ENCODE results near the gene GPR52.

Gene GPR52

DNA sequence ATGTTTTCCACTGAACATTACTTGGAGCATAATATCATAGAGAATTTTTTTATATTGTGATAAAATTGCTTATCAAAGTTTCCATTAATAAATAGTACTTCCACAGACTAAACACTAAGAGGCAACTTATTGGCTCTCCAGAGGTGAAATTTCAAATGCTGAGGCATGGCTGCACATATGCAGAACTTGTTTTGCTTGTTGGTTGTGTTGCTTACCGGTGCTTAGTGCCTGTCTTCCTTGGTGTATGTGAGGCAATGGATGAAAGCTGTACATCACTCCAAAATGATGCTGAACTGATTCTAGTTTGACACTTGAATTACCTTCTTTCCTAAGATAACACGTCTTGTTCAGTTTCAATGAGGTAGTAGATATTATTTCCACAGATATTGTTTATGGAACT, 29.8 kb upstream of the GPR52 start:
- Histone ChIP-seq H3K4me1 (ENCODE audit: insufficient read depth, low read length) (no peaks in the 10 kb centered on the region), H3K27ac (ENCODE audit: low read length) (no peak overlapping the region), H3K4me3 (ENCODE audit: low read length) (no peak overlapping the region), H3K9me3 (ENCODE audit: insufficient read depth, low read depth, low read length) (no peaks in the 10 kb centered on the region), H3K36me3 (ENCODE audit: insufficient read depth, low read depth, low read length) (no peaks in the 10 kb centered on the region), H3K27me3 (ENCODE audit: insufficient read depth, low read length) (no peaks in the 10 kb centered on the region), H3K9ac (ENCODE audit: low read depth, low read length) (no peak overlapping the region)

DNA sequence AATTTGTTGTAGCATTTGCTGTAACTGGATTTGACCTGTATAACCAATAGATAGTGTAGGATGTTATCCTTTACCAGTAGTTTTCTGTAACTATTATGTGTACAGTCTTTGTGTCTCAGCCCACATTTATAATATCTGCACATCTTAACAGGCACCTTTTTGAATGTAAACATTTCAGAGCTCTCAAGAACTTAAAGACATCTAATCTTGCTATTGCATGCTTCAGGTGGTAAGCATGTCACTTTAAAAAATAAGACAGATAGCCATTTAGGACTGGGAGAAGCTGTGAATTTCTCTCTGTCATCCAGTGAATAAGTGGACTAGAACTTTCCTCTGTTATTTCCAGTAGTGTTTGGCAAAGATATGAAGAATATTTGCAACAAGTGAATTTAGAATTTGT, 22.6 kb upstream of the GPR52 start:
- H3K9ac ChIP-seq (ENCODE audit: low read depth, low read length) = no peak overlapping the region
- no peak overlapping the region for H3K4me3 ChIP-seq (ENCODE audit: low read length)
- H3K27me3 ChIP-seq (ENCODE audit: insufficient read depth, low read length) = no peaks in the 10 kb centered on the region
- no peaks in the 10 kb centered on the region for H3K9me3 ChIP-seq (ENCODE audit: insufficient read depth, low read depth, low read length)
- H3K4me1 ChIP-seq (ENCODE audit: insufficient read depth, low read length) = no peaks in the 10 kb centered on the region
- H3K36me3 ChIP-seq (ENCODE audit: insufficient read depth, low read depth, low read length) = no peaks in the 10 kb centered on the region
- H3K27ac ChIP-seq (ENCODE audit: low read length) = no peak overlapping the region

DNA sequence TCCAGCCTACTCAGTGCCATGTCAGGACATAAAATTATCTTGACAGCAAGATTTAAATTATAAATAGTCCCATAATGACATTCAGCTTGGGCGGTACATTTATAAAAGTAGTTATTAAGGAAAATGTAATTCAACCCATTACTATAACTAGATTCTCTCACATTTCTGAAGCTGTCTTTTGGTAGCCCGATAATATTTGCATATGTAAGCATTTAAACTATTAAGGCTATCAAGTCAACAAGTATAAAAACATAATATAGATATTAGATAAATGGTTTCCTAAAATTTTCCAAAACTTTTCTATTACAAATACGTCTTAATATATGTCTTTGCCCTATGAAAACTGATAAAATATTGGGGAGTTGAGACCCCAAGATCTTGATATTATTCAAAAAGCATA, 21.6 kb upstream of the GPR52 start:
- H3K27ac ChIP-seq (ENCODE audit: low read length) = no peak overlapping the region
- no peaks in the 10 kb centered on the region for H3K27me3 ChIP-seq (ENCODE audit: insufficient read depth, low read length)
- H3K9me3 ChIP-seq (ENCODE audit: insufficient read depth, low read depth, low read length) = no peaks in the 10 kb centered on the region
- no peak overlapping the region for H3K9ac ChIP-seq (ENCODE audit: low read depth, low read length)
- H3K4me1 ChIP-seq (ENCODE audit: insufficient read depth, low read length) = no peaks in the 10 kb centered on the region
- H3K36me3 ChIP-seq (ENCODE audit: insufficient read depth, low read depth, low read length) = no peaks in the 10 kb centered on the region
- no peak overlapping the region for H3K4me3 ChIP-seq (ENCODE audit: low read length)

DNA sequence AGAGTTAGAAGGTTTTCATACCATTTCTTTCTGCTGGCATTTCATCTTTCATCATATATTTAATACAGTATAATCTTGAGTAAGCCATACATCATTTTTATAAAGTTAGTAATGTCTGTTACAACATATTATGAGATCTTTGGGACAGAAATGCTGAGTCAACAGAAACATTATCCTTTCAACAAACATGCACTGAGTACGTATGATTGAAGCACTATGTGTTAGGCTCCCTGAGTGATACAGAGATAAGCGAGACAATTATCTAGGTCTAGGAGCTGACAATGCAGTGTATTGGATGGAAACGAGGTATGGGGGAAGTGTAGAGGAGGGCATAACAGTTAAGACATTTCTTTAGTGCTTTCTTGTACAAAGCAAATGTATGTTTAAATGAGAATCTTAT, 19.7 kb upstream of the GPR52 start:
- no peaks in the 10 kb centered on the region for H3K9me3 ChIP-seq (ENCODE audit: insufficient read depth, low read depth, low read length)

DNA sequence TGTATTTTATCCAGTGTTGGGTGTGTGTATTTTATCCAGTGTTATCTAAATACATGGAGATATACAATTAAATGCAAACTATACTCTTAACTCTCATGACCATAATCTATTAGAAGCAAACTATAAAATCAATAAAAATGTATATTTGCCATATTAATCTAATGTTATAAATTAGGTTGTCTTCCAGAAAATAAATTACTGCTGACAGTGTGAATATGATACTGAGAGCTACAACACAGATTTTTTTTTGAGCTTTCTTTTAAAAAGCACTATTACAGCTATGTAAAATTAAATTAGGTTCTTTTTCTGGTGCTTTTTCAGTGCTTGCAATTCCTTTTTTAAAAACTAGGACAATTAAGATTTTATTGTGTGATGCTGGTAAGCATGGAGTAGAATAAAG, 19.0 kb upstream of the GPR52 start:
- Histone ChIP-seq H3K9ac (ENCODE audit: low read depth, low read length) (no peak overlapping the region), H3K4me3 (ENCODE audit: low read length) (no peak overlapping the region), H3K9me3 (ENCODE audit: insufficient read depth, low read depth, low read length) (no peaks in the 10 kb centered on the region), H3K36me3 (ENCODE audit: insufficient read depth, low read depth, low read length) (no peaks in the 10 kb centered on the region), H3K27me3 (ENCODE audit: insufficient read depth, low read length) (no peaks in the 10 kb centered on the region), H3K27ac (ENCODE audit: low read length) (no peak overlapping the region), H3K4me1 (ENCODE audit: insufficient read depth, low read length) (no peaks in the 10 kb centered on the region)

More for the DNA sequence above, 19.7 kb upstream of the GPR52 start:
- no peaks in the 10 kb centered on the region for H3K4me1 ChIP-seq (ENCODE audit: insufficient read depth, low read length)
- H3K4me3 ChIP-seq (ENCODE audit: low read length) = no peak overlapping the region
- H3K36me3 ChIP-seq (ENCODE audit: insufficient read depth, low read depth, low read length) = no peaks in the 10 kb centered on the region
- no peak overlapping the region for H3K27ac ChIP-seq (ENCODE audit: low read length)
- H3K9ac ChIP-seq (ENCODE audit: low read depth, low read length) = no peak overlapping the region
- no peaks in the 10 kb centered on the region for H3K27me3 ChIP-seq (ENCODE audit: insufficient read depth, low read length)

DNA sequence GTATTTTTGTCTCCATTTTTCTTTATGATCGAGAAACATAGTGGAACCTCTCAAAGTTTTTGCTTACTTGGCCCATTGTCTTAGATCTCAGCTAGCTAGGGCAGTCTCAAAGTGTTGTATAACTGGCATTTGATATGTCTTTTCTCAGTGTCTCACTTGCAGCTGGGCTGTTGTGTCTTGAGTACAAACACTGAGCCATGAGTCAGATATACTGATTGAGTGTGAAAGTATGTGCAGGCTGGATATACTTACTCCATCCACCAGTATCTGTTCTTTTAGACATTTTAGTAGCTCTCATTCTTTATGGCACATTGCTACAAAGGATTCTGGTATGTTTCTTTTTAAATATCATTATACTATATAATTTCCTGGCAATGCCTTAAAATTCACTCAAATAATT, 14.3 kb upstream of the GPR52 start:
- Histone ChIP-seq H3K9me3 (ENCODE audit: insufficient read depth, low read depth, low read length) (peaks cover 3% of the 10 kb centered on the region; the same call in 1 of the 2 replicates), H3K9ac (ENCODE audit: low read depth, low read length) (no peak overlapping the region), H3K4me3 (ENCODE audit: low read length) (no peak overlapping the region), H3K36me3 (ENCODE audit: insufficient read depth, low read depth, low read length) (no peaks in the 10 kb centered on the region), H3K4me1 (ENCODE audit: insufficient read depth, low read length) (no peaks in the 10 kb centered on the region), H3K27me3 (ENCODE audit: insufficient read depth, low read length) (no peaks in the 10 kb centered on the region), H3K27ac (ENCODE audit: low read length) (no peak overlapping the region)

DNA sequence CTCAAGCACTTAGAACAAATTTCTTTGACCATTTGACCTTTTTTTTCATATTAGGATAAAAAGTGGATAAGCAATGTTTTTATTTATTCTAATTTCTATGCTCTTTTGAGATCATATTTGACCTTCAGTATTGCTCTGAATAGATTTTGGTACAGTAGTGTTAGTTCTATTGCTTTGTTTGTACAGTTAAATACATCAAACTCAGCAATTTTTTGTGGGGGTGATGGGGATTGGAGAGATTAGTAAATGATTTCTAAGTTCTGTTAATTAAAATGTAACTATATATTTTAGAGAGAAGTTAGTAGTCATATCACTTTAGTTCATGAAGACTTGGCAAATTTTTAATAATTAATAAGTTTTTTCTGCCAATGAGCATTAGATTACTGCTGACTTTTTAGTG, 2.4 kb upstream of the GPR52 start:
- Histone ChIP-seq H3K36me3 (ENCODE audit: insufficient read depth, low read depth, low read length) (no peaks in the 10 kb centered on the region), H3K4me3 (ENCODE audit: low read length) (no peak overlapping the region), H3K9me3 (ENCODE audit: insufficient read depth, low read depth, low read length) (no peaks in the 10 kb centered on the region), H3K9ac (ENCODE audit: low read depth, low read length) (no peak overlapping the region), H3K27me3 (ENCODE audit: insufficient read depth, low read length) (no peaks in the 10 kb centered on the region), H3K27ac (ENCODE audit: low read length) (no peak overlapping the region), H3K4me1 (ENCODE audit: insufficient read depth, low read length) (peaks cover 11% of the 10 kb centered on the region; the same call in 1 of the 2 replicates)

DNA sequence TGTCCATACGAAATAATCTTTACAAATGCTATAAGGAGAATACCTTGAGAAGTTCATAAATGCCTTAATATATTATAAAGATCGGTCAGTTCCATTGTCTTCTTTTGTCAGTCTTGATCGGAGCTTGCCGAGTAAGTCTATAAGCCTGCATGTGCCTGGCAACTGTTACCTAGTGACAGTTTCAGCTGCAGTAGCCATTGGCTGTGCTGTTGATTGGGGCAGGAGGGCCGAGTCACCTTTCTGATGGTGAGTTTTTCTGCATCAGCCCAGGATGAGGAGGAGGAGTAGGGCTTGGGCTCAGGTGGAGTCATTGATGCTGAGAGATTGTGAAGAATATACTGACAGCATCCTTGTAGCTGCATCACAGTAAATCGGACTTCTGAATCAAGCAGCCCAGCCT, 1.9 kb upstream of the GPR52 start:
- no peak overlapping the region for H3K9ac ChIP-seq (ENCODE audit: low read depth, low read length)
- peaks cover 14% of the 10 kb centered on the region; the same call in 1 of the 2 replicates for H3K4me1 ChIP-seq (ENCODE audit: insufficient read depth, low read length)
- no peak overlapping the region for H3K4me3 ChIP-seq (ENCODE audit: low read length)
- H3K27me3 ChIP-seq (ENCODE audit: insufficient read depth, low read length) = no peaks in the 10 kb centered on the region
- H3K9me3 ChIP-seq (ENCODE audit: insufficient read depth, low read depth, low read length) = no peaks in the 10 kb centered on the region
- H3K27ac ChIP-seq (ENCODE audit: low read length) = no peak overlapping the region
- H3K36me3 ChIP-seq (ENCODE audit: insufficient read depth, low read depth, low read length) = no peaks in the 10 kb centered on the region

DNA sequence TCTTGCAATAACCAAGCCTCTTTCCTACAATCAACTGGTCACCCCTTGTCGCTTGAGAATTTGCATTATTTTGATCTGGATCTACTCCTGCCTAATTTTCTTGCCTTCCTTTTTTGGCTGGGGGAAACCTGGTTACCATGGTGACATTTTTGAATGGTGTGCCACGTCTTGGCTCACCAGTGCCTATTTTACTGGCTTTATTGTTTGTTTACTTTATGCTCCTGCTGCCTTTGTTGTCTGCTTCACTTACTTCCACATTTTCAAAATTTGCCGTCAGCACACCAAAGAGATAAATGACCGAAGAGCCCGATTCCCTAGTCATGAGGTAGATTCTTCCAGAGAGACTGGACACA, 743 bp downstream of the GPR52 start:
- H3K27ac ChIP-seq (ENCODE audit: low read length) = no peak overlapping the region
- H3K9ac ChIP-seq (ENCODE audit: low read depth, low read length) = no peak overlapping the region
- H3K4me1 ChIP-seq (ENCODE audit: insufficient read depth, low read length) = peaks cover 14% of the 10 kb centered on the region; the same call in 1 of the 2 replicates

DNA sequence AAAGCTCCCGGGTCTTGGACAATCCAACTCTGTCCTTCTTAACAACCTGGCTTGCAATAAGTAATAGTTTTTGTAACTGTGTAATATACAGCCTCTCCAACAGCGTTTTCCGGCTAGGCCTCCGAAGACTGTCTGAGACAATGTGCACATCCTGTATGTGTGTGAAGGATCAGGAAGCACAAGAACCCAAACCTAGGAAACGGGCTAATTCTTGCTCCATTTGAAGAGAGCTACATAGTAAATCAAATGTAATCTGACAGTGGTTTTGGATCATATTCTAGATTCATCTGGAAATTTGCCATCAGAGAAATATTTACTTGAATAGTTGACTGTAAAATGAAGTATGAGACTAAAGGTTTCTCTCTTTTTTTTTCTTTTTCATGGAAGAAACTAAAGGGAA, 1.2 kb downstream of the GPR52 start:
- H3K36me3 ChIP-seq (ENCODE audit: insufficient read depth, low read depth, low read length) = no peaks in the 10 kb centered on the region
- no peak overlapping the region for H3K27ac ChIP-seq (ENCODE audit: low read length)
- no peaks in the 10 kb centered on the region for H3K27me3 ChIP-seq (ENCODE audit: insufficient read depth, low read length)
- no peak overlapping the region for H3K4me3 ChIP-seq (ENCODE audit: low read length)
- H3K9me3 ChIP-seq (ENCODE audit: insufficient read depth, low read depth, low read length) = no peaks in the 10 kb centered on the region
- no peak overlapping the region for H3K9ac ChIP-seq (ENCODE audit: low read depth, low read length)
- H3K4me1 ChIP-seq (ENCODE audit: insufficient read depth, low read length) = peaks cover 14% of the 10 kb centered on the region; the same call in 1 of the 2 replicates

More for the DNA sequence above, 743 bp downstream of the GPR52 start:
- Histone ChIP-seq H3K36me3 (ENCODE audit: insufficient read depth, low read depth, low read length) (no peaks in the 10 kb centered on the region), H3K4me3 (ENCODE audit: low read length) (no peak overlapping the region), H3K27me3 (ENCODE audit: insufficient read depth, low read length) (no peaks in the 10 kb centered on the region), H3K9me3 (ENCODE audit: insufficient read depth, low read depth, low read length) (no peaks in the 10 kb centered on the region)

DNA sequence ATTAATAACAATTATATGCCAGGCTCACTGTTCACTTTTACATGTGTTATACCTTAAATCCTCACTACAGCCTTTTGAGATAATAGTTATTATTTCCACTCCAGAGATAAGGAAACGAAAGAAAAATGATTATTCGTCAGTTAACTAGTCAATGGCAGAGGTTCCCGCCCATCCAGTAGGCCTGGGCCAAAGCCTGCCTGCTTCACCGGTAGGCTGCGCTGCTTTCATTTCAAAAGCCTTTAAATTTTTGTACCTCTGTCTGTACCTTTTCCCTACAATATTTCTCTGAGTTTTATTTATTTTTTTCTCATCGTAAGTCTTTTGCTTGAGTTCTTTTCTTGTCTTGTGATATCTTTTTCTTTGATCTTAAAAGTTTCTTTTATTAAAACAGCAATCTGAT, 3.6 kb downstream of the GPR52 start:
- Histone ChIP-seq H3K27me3 (ENCODE audit: insufficient read depth, low read length) (no peaks in the 10 kb centered on the region), H3K9me3 (ENCODE audit: insufficient read depth, low read depth, low read length) (no peaks in the 10 kb centered on the region), H3K27ac (ENCODE audit: low read length) (no peak overlapping the region), H3K4me3 (ENCODE audit: low read length) (no peak overlapping the region), H3K36me3 (ENCODE audit: insufficient read depth, low read depth, low read length) (no peaks in the 10 kb centered on the region), H3K9ac (ENCODE audit: low read depth, low read length) (no peak overlapping the region), H3K4me1 (ENCODE audit: insufficient read depth, low read length) (peaks cover 14% of the 10 kb centered on the region; the same call in 1 of the 2 replicates)

DNA sequence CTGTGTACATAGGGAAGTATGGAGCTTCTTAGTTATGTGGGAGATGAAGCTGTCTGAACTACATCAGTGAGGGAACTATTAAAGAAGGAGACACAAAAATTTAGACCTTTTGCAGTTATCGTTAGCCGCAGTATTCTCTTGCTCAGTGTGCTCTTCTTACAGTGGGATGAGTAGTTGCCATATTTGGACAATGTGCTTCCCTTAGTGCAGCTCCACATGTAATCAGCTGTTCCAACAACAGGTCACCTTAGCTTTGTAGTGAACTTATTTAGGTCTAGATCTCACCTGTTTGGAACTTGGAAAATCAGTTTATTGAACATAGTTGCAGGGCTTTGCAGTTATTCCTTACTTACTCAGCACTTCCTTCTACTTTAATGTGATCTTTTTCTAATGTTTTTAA, 18.1 kb downstream of the GPR52 start:
- no peaks in the 10 kb centered on the region for H3K36me3 ChIP-seq (ENCODE audit: insufficient read depth, low read depth, low read length)
- H3K4me1 ChIP-seq (ENCODE audit: insufficient read depth, low read length) = no peaks in the 10 kb centered on the region
- H3K27me3 ChIP-seq (ENCODE audit: insufficient read depth, low read length) = no peaks in the 10 kb centered on the region
- no peak overlapping the region for H3K4me3 ChIP-seq (ENCODE audit: low read length)
- H3K9me3 ChIP-seq (ENCODE audit: insufficient read depth, low read depth, low read length) = no peaks in the 10 kb centered on the region
- H3K9ac ChIP-seq (ENCODE audit: low read depth, low read length) = no peak overlapping the region
- no peak overlapping the region for H3K27ac ChIP-seq (ENCODE audit: low read length)

DNA sequence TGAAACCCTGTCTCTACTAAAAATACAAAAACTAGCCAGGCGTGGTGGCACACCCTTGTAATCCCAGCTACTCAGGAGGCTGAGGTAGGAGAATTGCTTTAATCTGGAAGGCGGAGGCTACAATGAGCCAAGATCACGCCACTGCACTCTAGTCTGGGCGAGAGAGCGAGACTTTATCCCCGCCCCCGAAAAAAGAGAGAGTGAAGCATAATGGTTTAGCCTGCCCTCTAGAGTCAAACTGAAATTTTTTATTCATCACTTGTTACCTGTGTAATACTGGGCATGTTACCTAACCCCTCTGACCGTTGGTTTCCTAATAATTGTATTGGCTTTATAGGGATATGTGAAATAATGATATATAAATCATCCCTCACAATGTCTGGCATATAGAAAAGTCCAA, 18.8 kb downstream of the GPR52 start:
- Histone ChIP-seq H3K4me1 (ENCODE audit: insufficient read depth, low read length) (no peaks in the 10 kb centered on the region), H3K9ac (ENCODE audit: low read depth, low read length) (no peak overlapping the region), H3K36me3 (ENCODE audit: insufficient read depth, low read depth, low read length) (no peaks in the 10 kb centered on the region), H3K4me3 (ENCODE audit: low read length) (no peak overlapping the region), H3K27me3 (ENCODE audit: insufficient read depth, low read length) (no peaks in the 10 kb centered on the region), H3K27ac (ENCODE audit: low read length) (no peak overlapping the region), H3K9me3 (ENCODE audit: insufficient read depth, low read depth, low read length) (no peaks in the 10 kb centered on the region)

Measured in iPS-20b (cell line).